HG03378 (cell line): ENCODE measurements around the gene COX10.
"Not testable (repeated sequence)": the region's sequence is repeated elsewhere in the genome, so short reads cannot be mapped to it uniquely, and the experiment has no call there.

Source experiments
- ATAC-seq: cut with Tn5 transposase; IDR thresholded peaks from one replicate; pipeline ENCODE4 v1.9.1; 2021; ENCODE audit warnings: mild to moderate bottlenecking, moderate library complexity; ENCODE audit not compliant: unreplicated experiment

Gene COX10

DNA sequence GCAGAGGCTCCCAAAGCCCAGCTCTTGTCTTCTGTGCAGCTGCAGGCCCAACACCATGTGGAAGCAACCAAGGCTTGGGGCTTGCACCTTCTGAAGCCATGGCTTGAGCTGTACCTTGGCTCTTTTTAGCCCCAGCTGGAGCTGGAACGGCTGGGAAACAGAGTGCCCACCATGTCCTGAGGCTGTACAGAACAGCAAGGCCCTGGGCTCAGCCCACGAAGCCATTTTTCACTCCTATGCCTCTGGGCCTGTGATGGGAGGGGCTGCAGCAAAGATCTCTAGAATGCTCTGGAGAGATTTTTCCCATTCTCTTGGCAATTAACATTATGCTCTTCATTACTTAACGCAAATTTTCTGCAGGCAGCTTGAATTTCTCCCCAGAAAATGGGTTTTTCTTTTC, 99.3 kb downstream of the COX10 start:
- ATAC-seq = no peak

DNA sequence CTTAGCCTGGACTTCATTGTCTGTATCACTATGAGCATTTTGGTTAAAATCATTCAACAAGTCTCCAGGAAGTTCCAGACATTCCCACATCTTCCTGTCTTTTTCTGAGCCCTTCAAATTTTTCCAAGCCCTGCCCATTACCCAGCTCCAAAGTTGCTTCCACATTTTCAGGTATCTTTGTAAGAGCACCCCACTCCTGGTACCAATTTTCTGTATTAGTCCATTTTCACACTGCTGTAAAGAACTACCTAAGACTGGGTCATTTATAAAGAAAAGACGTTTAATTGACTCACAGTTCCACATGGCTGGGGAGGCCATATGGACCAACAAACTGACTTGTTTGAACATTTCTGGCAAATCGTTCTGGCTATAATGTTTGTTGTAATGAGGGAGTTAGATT, 100.0 kb downstream of the COX10 start:
- no peak for ATAC-seq

DNA sequence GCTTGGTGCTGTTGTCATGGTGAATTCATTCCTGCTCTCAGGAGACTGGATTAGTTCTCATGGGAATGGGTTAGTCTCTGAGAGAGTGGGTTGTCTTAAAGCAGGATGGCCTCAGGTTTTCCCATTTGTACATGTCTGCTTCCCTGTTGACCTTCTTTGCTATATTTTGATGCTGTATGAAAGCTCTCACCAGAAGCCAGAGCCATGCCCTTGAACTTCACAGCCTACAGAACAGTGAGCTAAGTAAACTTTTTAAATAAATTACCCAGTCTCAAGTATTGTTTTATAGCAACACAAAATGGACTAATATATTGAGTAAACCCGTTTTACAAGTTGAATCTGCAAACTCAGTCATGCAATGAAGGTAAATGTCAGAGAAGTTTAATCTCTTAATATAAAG, 100.6 kb downstream of the COX10 start:
- ATAC-seq = no peak

DNA sequence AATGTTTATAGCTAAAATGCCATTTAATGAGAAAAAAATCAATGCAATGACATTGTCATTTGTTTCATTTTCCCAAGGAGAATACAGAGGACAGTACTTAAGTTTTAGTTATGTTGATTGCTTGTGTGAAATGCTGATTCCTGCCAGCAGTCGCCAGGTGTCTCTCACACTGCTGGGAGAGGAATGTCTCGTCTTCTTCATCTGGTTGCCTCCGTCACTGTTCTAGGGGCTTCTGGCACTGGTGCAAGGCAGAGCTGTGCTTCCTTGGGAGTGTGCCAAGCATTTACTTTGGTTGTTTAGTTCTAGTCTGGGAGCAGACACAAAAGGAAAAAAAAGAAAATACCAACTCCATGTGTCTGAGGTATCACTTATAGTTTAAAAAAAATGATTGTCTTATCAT, 107.7 kb downstream of the COX10 start:
- ATAC-seq = not testable (repeated sequence)

DNA sequence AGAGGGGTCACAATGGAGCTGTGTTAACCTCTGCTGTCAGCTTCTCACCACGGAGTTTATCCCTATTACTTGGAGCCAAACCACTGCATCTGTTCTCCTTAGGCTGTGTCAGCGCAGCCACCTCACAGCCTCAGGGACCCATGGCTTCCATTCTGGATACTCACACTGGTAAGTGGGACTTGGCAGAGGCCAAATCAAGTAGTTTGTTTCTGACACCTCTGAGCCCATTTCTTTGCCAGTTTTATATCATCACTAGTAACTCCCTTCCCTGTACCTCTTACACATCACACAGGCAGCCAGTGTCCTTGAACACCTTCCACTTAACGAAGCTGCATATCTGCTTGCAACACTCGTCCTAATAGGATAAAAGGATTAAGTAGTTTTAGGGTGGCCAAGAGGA, 108.5 kb downstream of the COX10 start:
- not testable (repeated sequence) for ATAC-seq

DNA sequence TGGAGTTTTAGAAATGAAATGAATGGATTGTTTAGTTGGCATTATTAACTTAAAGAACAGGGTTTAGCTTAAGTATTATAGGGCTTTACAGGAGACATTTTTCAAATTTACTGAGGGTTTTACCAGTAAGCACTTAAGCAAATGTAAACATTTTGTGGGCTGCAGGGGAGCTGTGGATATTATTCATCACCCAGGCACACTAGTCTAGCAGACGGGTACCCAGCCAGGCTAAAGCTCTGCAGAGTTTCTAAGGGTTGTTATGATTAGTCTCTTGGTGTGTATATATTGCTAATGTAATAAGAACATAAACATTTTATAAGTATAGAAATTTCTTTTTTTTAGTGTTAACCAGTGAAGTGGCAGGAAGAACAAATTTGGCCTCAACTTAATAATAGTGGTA, 110.6 kb downstream of the COX10 start:
- ATAC-seq = not testable (repeated sequence)

DNA sequence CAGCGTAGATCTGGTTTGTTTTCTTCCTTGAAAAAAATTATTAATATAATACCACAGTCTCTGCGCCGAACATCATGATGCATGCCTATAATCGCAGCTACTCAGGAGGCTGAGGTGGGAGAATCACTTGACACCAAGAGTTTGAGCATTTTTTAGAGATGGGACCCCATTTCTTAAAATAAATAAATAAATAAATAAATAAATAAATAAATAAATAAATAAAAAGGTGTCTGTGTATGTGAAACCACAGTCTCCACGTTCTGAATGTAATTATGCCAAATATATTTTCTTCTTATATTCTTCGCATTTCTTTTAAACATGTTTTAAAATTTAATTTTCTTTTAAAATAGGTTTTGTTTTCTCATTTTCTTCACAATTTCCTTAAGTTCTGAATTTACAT, 112.8 kb downstream of the COX10 start:
- not testable (repeated sequence) for ATAC-seq

DNA sequence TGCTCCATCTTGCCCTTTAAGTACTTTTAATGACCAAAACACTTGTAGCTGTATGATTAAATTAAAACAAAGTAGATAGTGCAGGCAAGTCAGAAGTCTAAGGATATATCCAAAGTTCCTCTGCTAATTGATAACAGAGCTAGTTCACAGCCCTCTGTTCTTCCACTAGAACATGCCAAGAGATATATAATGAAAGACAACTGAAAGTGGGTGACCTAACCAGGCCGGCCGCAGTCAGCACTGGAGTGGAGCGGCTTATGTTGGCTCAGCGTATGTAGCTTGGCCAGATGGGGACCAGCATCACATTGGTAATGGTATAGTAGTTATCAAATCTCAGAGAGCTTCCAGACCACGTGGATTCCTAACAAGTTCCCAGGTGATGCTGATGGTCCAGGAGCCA, 115.2 kb downstream of the COX10 start:
- ATAC-seq = not testable (repeated sequence)

DNA sequence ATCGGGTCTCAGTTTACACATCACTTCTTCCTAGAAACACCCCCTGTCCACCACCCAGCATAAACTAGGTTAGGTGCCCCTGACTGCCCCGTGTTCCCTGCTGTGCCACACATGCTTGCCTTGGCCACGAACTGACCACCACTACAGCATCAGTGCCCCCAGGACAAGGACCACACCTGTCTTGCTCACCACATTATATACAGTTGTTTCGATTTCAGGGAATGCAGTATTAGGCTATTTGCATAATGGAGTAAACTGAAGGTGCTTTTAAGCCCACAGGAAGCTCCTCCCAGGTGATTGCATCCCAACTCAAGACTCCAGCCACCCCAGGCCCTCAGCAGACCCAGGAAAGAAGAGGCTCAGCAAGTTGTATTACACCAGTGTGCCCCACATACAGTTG, 117.1 kb downstream of the COX10 start:
- not testable (repeated sequence) for ATAC-seq

DNA sequence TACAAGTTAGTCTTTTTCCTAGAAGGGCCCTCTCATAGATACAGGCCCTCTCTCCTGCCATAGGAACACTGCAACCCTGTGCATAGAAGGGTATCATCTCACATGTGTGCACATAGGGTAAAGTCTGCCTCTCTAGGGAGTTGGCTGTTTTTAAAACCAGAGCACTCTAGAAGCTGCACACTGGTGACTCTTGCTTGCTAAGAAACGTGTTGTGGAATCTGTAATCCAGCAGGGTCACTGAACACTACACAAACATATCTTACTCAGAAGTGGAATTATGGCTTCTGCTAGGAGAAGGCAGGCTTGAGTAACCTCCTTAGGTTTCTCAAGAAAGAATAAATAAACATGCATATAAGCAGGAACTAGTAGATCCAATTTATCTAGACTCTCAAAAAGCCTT, 121.5 kb downstream of the COX10 start:
- not testable (repeated sequence) for ATAC-seq

DNA sequence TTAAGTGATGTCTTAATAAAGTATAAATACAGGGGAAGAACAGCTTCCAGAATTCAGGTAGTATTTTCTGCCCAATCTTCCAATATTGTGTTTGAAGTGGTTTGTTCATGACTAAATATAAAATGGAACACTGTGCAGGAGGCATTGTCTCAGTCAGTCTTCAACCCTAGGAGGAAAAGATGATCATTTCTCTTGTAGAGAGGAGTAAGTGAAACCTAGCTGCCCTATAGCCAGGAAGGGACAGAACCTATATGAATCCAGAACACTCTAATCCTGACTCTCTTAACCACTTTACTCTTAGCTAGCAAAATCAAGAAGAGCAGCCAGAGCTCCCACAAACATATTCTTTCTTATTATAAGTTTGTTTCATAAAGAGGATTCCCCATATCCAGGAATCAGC, 122.2 kb downstream of the COX10 start:
- ATAC-seq = not testable (repeated sequence)

DNA sequence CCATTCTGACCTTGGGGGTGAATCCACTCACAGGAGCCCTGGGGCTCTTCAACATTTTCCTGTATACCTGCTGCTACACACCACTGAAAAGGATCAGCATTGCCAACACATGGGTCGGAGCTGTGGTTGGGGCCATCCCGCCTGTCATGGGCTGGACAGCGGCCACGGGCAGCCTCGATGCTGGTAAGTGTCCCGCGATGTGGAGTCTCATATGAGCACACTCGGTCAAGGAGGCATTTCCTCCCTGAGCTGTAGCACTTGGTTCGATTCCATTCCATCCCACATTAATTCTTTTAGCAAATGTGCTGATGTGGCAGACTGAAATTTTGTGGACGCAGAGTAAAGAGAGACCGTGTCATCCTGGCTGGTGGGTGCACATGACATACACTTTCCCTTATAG, 122.7 kb downstream of the COX10 start:
- ATAC-seq = not testable (repeated sequence)

DNA sequence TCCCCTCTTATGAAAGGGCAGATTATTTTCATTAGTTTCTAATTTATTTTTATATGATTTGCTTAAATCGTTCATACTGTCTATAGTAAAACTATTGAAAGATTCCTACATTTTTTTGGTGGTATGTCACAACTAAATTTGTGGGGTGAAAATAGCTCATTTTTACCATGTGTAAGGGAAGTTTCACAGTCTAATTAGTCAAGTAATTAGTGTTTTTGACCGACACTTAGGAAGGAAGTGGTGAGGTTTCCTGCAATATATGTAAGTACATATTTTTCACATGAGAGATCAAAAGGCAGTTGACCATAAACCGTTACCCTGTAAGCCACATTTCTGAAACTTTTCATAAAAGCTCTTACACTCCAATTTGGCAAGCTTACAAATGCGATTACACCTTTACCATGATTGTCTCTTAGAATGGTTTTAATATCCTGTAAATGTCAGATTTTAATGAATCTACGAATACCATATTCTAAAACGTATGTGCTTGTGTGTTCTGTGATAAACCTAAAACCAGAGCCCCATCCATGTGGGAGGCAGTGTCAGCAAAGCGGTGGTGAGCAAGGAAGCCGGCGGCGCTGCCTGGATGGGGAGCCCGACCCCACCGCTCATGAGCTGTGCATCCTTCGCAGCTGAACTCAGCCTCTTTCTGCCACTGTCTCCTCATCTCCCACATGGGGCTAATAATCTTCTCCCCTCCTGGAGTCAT, 123.5 kb downstream of the COX10 start:
- peak; percentile 69 for ATAC-seq

DNA sequence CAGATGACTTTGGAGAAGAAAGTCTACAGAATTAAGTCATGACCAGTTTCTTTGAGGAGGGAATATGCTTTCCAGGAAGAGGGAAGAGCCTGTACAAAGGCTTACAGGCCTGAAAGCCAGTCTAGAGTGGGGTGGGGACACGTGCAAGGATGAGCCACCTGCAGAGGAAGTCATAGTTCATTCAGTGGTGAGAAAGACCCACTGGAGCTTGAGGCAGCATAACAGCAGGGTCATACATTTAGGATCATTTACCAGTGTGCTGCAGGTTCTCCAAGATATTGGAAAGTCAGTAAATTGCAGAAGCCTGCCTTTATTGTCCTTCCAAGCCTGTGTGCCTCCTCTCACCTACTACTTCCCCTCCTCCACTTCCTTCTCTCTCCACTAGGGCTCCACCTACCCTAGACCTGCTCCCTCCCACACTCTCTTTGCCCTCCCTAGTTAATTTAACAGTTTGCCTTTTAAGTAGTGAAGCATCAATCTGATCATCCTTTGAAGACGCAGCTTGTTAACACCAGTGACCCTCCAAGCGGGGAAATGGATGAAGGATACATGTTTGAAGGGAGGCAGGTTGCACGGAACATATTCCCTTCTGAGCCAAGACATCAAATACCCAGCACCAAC, 127.2 kb downstream of the COX10 start:
- no peak for ATAC-seq

DNA sequence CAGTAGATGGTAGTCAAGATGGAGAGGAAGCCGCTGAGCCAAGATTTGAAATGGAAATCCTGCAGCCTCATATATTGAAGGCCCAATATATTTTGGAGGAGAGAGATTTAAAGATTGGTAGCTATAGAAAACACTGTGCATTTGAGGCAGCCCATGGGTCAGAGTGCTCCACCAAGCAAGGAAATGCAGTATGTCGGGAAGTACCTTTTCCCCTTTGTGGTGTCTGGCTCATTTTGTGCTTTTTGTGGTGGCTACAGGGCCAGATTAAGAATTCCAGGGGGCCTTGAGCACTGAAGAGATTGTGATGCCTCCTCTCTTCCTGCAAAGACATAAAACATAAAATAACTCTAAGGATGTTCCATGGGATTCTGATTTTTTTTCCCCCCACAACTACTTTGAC, 127.8 kb downstream of the COX10 start:
- no peak for ATAC-seq

DNA sequence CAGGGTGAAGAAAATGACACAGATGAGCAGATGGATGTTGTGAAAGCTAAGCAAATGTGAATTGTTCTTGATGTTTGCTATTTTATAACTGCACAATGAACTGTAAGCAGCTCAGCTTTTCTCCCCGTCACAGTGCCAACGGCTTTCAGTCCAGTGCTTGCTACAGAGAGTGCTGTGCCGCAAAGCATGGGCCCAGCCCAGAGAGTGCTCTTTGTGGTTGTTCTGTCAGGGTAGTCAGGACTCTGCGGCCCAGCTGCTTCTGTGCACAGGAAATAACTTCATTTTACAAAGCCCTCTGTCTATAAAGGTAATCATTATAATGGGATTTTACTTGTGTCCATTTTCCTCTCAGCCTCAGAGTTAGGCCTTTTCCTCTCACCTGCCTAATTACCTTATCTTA, 128.3 kb downstream of the COX10 start:
- ATAC-seq = no peak

DNA sequence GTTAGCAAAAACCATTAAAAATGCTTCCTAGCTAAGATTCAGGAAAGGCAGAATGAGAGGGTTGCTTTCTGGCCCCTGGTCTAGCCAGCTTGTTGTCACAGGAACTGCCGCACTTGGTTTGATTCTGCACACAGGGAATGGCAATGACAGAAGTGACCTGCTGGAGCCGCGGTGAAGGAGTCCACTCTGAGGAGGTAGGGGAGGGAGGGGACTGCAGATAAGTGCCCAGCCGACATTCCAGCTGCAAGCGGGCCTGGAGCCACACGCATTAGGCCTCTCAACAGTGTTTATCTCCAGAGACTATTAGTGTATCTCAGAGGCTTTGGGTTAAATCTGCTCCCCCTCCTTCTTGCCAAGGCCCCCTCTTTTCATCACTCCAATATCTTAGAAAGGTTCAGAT, 128.7 kb downstream of the COX10 start:
- ATAC-seq = no peak

DNA sequence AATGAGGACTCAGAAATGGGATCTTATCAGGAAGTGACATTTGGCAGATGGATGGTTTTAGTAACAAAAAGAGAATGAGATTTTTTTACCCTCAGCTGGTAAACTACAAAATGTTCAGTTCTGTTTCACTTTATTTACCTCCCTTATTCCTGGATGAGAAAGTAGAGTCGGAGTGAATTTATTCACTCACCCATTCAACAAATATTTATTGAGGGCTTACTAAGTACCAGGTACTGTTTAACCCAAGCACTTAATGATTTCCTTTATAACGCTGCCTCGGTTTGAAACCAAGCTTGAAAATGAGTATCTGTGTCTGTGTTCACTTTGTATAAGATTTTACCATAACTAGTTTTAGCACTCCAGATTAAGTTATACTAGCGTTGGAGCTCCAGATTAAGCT, 129.3 kb downstream of the COX10 start:
- no peak for ATAC-seq

DNA sequence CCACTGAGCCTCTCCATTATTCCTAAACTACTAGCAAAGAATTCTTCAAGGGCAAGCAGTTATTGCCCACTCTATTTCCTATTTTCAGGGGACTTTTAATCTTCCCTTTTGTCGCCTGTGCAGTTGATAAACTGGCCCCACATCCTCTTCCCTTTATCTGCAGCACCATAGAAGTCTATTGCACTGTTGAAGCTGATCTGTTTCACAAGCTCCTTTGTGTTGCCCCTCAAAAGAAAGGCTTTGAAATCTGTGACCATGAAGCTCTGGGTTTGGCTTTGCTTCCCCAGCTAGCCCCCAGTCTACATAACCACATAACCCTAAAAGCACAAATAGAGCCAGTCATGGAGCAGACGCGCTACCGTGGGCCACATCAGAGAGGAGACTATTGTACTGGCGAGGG, 130.3 kb downstream of the COX10 start:
- no peak for ATAC-seq

DNA sequence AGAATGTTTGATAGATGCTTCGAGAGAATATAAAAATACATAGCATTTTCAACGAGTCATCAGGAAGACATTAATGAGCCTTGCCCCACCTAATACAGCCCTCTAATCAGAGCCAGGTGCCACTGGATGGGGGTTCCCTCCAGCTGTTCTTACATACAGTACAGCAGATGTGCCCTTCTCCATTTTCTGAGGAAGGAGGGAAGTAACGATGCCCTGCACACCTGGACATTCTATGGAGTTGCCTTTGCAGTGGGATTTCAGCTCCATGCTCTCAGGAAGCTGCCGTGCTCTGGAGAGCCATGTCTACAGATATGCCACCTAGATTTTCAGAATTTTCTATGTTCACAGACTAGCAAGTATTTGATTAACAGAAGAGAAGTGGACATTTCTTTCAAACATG, 131.1 kb downstream of the COX10 start:
- no peak for ATAC-seq

DNA sequence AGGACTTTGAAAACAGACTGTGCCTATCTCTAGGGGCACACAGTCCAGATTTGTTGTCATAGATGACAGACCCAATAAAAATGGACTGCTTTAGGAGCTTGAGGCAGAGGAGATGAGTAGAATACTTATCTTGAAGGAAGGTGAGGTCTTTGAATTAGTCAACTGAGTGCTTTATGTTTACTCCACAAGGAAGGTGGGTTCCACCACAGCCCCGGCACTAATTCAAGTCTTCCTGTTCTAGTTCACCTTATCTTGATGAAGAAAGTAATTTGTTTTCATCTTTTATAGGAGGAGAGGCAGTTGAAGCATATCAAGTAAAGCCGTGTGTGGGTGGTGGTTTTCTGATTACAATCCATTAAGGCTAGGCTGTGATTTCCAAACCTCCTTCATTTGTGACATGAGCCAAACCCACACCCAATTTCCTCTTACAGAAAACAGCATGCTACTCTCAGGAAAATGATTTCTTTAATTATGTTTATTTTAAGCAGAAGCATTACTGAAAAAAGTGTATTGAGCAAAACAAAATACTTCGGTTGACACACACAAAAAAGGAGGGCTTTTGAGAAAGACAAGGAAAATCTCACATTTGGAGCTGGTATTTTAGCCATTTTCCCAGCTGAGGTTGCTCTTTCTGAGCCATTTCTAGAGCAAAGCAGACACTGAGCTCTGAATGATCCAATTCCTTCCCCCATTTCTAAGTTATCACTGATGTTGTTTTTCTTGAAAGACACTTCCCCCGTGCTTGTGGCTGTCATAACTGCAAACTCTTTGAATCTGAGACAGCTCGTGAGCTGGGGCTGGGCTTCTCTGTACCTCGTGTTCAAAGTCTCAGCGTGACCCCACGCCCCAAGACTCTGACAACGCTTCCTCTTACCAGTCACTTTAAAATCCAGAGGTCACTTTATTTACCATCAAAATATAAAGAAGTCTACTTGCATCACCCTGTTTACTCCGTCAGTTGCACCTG, 132.0 kb downstream of the COX10 start:
- ATAC-seq = no peak

DNA sequence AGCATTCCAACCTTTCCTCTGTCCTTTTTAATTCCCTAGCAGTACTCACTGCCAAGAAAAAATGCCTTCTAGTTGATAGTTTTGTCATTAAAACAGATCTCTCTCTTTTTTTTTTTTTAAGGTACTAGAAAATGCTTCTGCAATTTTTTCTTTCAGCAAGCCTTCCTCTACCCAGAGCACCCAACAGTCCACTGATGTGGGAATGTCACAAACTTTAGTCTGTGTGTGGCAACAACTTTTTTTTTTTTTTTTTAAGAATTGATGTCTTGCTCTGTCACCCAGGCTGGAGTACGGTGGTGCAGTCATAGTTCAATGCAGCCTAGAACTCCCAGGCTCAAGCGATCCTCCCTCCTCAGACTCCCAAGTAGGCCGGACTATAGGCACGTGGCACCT, 132.7 kb downstream of the COX10 start:
- ATAC-seq = no peak
